Activated T-cell treated with anti-CD3 and anti-CD28 coated beads, Interleukin-2, amount 50 U/mL, for 72 hours (primary cell): ENCODE results near the gene SLC4A2. TPM values are rescaled to one million over a fixed set of nuclear protein-coding genes. Genes with fewer than 3 reads are reported as not detected.

Experiments used
- ATAC-seq, 2 donors: fragments of 150-1000 bp; cut with Tn5 transposase; replicated peaks in 1 of 2; 2 replicates each; pipeline ENCODE4 v1.10.0; 2021; ENCODE audit warnings: moderate library complexity in 2 of 2, mild to moderate bottlenecking in 1 of 2
- DNase-seq, 2 donors: peaks; one replicate each; pipeline ENCODE4 v3.0.0; 2021 to 2022; ENCODE audit warnings: mixed read lengths in 1 of 2
- H3K27ac Mint-ChIP-seq: one replicate; pipeline ENCODE4 v1.8.0; 2022; ENCODE audit warnings: mild to moderate bottlenecking, moderate library complexity, mixed read lengths
- H3K27me3 Mint-ChIP-seq: one replicate; pipeline ENCODE4 v1.8.0; 2022; ENCODE audit warnings: low read depth, mixed read lengths
- H3K36me3 Mint-ChIP-seq, 2 donors: one replicate each; pipeline ENCODE4 v1.8.0; 2022; ENCODE audit warnings: mixed read lengths in 2 of 2, mild to moderate bottlenecking in 1 of 2; ENCODE audit not compliant: insufficient read depth in 2 of 2
- H3K4me1 Mint-ChIP-seq: one replicate; pipeline ENCODE4 v1.8.0; 2022; ENCODE audit warnings: low read depth, mixed read lengths
- H3K4me3 Mint-ChIP-seq, 2 donors: one replicate each; pipeline ENCODE4 v1.8.0; 2022; ENCODE audit warnings: mild to moderate bottlenecking in 2 of 2, mixed read lengths in 2 of 2, moderate library complexity in 2 of 2
- H3K9me3 Mint-ChIP-seq, 2 donors: one replicate each; pipeline ENCODE4 v1.8.0; 2022; ENCODE audit warnings: mixed read lengths in 2 of 2
- total RNA-seq, 2 donors: library from RNA; stranded (reverse); gene quantifications; one replicate each; pipeline ENCODE4 v1.2.3, GENCODE V29; 2022

The SLC4A2 gene
- total RNA-seq, 2 donors from 2014 or later: 73.7 to 75.6 TPM

GRCh38 chr7:151064993-151065392 is 5.6 kb downstream of the SLC4A2 start:
- peaks cover 16% of the 10 kb centered on the region for H3K4me1 Mint-ChIP-seq
- ATAC-seq (no peak), DNase-seq (no peak)
- H3K9me3 Mint-ChIP-seq: no peaks in the 10 kb centered on the region
- H3K27me3 Mint-ChIP-seq: no peaks in the 10 kb centered on the region
- H3K27ac Mint-ChIP-seq: no peak overlapping the region
- H3K36me3 Mint-ChIP-seq: peaks cover 1 to 3% of the 10 kb centered on the region in 2 donors
- H3K4me3 Mint-ChIP-seq: no peak overlapping the region

GRCh38 chr7:151065516-151065915 is 6.1 kb downstream of the SLC4A2 start:
- Mint-ChIP-seq H3K9me3 (no peaks in the 10 kb centered on the region), H3K36me3 (peaks cover 1 to 3% of the 10 kb centered on the region in 2 donors), H3K27ac (no peak overlapping the region), H3K27me3 (no peaks in the 10 kb centered on the region), H3K4me1 (peaks cover 15% of the 10 kb centered on the region), H3K4me3 (no peak overlapping the region)
- DNase-seq (no peak), ATAC-seq (no peak)

DNA sequence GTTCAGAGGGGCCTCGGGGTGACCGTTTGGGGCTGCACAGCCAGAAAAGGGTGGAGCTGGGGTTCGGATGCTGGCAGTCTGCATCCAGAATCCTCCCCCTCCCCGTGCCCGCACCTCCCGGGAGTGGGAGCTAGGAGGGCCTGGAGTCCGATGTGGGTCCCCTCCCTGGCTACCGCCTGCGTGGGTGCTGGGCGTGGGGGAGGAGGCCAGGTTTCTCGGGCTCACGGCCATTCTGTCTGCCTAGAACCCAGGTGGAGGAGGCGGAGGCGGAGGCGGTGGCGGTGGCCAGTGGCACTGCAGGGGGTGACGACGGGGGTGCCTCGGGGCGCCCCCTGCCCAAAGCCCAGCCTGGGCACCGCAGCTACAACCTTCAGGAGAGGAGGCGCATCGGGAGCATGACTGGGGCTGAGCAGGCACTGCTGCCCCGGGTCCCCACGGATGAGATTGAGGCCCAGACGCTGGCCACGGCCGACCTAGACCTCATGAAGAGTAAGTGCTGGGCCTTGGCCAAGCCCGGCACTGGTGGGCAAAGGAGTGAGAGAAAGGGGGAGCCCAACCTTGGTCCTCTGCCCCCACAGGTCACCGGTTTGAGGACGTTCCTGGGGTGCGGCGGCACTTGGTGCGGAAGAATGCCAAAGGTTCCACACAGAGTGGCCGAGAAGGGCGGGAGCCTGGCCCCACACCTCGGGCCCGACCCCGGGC is 7.0 kb downstream of the SLC4A2 start:
- Mint-ChIP-seq H3K27ac (no peak overlapping the region), H3K27me3 (no peaks in the 10 kb centered on the region), H3K9me3 (no peaks in the 10 kb centered on the region), H3K36me3 (peaks cover 1 to 3% of the 10 kb centered on the region in 2 donors), H3K4me3 (no peak overlapping the region), H3K4me1 (peaks cover 6% of the 10 kb centered on the region)
- no peak for DNase-seq
- ATAC-seq: no peak

GRCh38 chr7:151068069-151068773 is 8.8 kb downstream of the SLC4A2 start:
- Mint-ChIP-seq H3K27me3 (no peaks in the 10 kb centered on the region), H3K4me3 (no peak overlapping the region), H3K4me1 (no peaks in the 10 kb centered on the region), H3K9me3 (no peaks in the 10 kb centered on the region), H3K36me3 (peaks cover 1 to 3% of the 10 kb centered on the region in 2 donors), H3K27ac (no peak overlapping the region)
- no peak for DNase-seq
- no peak for ATAC-seq

DNA sequence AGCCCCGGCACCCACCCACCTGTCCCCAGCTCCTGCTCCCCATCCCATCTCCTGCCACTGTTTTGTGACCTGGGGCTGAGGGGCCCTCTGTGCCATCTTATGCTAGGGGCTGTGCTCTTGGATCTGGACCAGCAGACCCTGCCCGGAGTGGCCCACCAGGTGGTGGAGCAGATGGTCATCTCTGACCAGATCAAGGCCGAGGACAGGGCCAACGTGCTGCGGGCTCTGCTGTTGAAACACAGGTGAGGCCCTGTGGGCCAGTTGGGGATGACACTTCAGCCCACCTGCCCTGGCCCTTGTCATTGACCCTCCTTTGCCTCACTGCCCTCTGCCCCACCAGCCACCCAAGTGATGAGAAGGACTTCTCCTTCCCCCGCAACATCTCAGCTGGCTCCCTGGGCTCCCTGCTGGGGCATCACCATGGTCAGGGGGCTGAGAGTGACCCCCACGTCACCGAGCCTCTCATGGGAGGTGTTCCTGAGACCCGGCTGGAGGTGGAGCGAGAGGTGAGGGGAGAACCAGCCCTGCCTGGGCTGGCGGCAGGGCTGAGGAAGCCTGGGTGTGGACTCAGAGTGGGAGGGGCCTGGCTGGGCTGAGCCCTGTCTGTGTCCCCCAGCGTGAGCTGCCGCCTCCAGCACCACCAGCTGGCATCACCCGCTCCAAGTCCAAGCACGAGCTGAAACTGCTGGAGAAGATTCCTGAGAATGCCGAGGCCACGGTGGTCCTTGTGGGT is 10.6 kb downstream of the SLC4A2 start:
- ATAC-seq: no peak
- Mint-ChIP-seq H3K4me1 (no peaks in the 10 kb centered on the region), H3K27me3 (no peaks in the 10 kb centered on the region), H3K4me3 (no peak overlapping the region), H3K36me3 (peaks cover 1 to 3% of the 10 kb centered on the region in 2 donors), H3K27ac (no peak overlapping the region), H3K9me3 (no peaks in the 10 kb centered on the region)
- DNase-seq: no peak

DNA sequence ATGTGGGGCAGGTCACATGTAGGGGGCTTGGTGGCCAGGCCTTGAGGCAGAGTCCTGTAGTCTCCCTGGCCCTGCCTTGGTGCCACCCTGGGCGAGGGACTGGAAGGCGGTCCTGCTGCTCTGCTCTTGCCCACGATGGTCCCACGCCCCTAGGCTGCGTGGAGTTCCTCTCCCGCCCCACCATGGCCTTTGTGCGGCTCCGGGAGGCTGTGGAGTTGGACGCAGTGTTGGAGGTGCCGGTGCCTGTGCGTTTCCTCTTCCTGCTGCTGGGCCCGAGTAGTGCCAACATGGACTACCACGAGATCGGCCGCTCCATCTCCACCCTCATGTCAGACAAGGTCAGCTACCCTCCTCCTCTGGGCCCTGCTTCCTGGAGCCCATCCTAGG is 11.2 kb downstream of the SLC4A2 start:
- Mint-ChIP-seq H3K4me1 (no peaks in the 10 kb centered on the region), H3K9me3 (no peaks in the 10 kb centered on the region), H3K27me3 (no peaks in the 10 kb centered on the region), H3K4me3 (no peak overlapping the region), H3K36me3 (peaks cover 0 to 1% of the 10 kb centered on the region in 2 donors), H3K27ac (no peak overlapping the region)
- ATAC-seq (no peak), DNase-seq (no peak)

- ATAC-seq: no peak
- Mint-ChIP-seq H3K4me3 (no peak overlapping the region), H3K27me3 (no peaks in the 10 kb centered on the region), H3K36me3 (peaks cover 0 to 1% of the 10 kb centered on the region in 2 donors), H3K27ac (no peak overlapping the region), H3K9me3 (no peaks in the 10 kb centered on the region), H3K4me1 (no peaks in the 10 kb centered on the region)
- DNase-seq: no peak
These were observed 11.9 kb downstream of the SLC4A2 start for GRCh38 chr7:151071032-151071866.

GRCh38 chr7:151073990-151074389 is 14.6 kb downstream of the SLC4A2 start:
- H3K27me3 Mint-ChIP-seq: no peaks in the 10 kb centered on the region
- DNase-seq (no peak), ATAC-seq (no peak)
- H3K4me3 Mint-ChIP-seq: no peak overlapping the region
- H3K9me3 Mint-ChIP-seq: no peaks in the 10 kb centered on the region
- peaks cover 0 to 5% of the 10 kb centered on the region in 2 donors for H3K36me3 Mint-ChIP-seq
- H3K27ac Mint-ChIP-seq: no peak overlapping the region
- peaks cover 5% of the 10 kb centered on the region for H3K4me1 Mint-ChIP-seq

DNA sequence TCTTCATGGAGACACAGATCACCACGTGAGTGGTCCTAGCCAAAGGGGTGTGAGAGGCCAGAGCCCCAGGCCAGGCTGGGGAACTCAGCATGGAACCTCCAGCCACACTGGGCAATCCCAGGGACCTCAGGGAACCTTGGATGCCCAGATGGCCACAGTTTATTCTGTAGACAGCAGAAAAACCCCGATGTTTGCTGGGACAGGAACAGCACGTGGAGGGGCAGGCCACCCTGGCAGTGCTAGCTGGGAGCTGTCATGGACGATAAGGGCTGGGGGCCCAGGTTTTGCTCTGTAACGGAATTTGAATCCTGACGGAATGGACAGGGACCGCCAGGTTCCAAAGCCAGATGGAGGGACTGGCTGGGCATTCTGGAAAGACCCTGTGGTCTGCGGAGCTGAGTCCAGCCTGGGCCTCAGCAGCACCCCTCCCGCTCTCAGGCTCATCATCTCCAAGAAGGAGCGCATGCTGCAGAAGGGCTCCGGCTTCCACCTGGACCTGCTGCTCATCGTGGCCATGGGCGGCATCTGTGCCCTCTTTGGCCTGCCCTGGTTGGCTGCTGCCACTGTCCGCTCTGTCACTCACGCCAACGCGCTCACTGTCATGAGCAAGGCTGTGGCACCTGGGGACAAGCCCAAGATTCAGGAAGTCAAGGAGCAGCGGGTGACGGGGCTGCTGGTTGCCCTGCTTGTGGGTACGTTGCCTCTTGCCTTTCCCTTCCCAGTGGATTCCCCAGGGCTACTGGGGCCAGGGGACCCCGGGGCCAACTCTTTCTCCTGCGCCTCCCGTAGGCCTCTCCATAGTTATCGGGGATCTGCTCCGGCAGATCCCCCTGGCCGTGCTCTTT is 15.7 kb downstream of the SLC4A2 start:
- no peak overlapping the region for H3K27ac Mint-ChIP-seq

GRCh38 chr7:151075662-151075971 is 16.2 kb downstream of the SLC4A2 start:
- no peak overlapping the region for H3K4me3 Mint-ChIP-seq
- ATAC-seq: no peak
- H3K9me3 Mint-ChIP-seq: no peaks in the 10 kb centered on the region
- DNase-seq: no peak
- H3K27ac Mint-ChIP-seq: no peak overlapping the region
- H3K36me3 Mint-ChIP-seq: peaks cover 0 to 4% of the 10 kb centered on the region in 2 donors
- H3K4me1 Mint-ChIP-seq: peaks cover 10% of the 10 kb centered on the region
- no peaks in the 10 kb centered on the region for H3K27me3 Mint-ChIP-seq

More for the DNA sequence above, 15.7 kb downstream of the SLC4A2 start:
- no peak for DNase-seq
- H3K27me3 Mint-ChIP-seq: no peaks in the 10 kb centered on the region
- H3K9me3 Mint-ChIP-seq: no peaks in the 10 kb centered on the region
- no peak for ATAC-seq
- no peak overlapping the region for H3K4me3 Mint-ChIP-seq
- peaks cover 10% of the 10 kb centered on the region for H3K4me1 Mint-ChIP-seq
- H3K36me3 Mint-ChIP-seq: peaks cover 0 to 4% of the 10 kb centered on the region in 2 donors

GRCh38 chr7:151075978-151076426 is 16.6 kb downstream of the SLC4A2 start:
- H3K4me1 Mint-ChIP-seq: peaks cover 10% of the 10 kb centered on the region
- DNase-seq (no peak), ATAC-seq (no peak)
- no peaks in the 10 kb centered on the region for H3K9me3 Mint-ChIP-seq
- H3K27me3 Mint-ChIP-seq: no peaks in the 10 kb centered on the region
- H3K27ac Mint-ChIP-seq: no peak overlapping the region
- peaks cover 0 to 4% of the 10 kb centered on the region in 2 donors for H3K36me3 Mint-ChIP-seq
- no peak overlapping the region for H3K4me3 Mint-ChIP-seq
